ENCODE results near the gene ZC3H18. TPM values are rescaled to one million over a fixed set of nuclear protein-coding genes. Genes with fewer than 3 reads are reported as not detected.

Gene ZC3H18
- polyA plus RNA-seq, 1 donor from 2014 or later: 12.8 TPM

- Histone ChIP-seq H3K4me2 (ENCODE audit: low read length) (no peak overlapping the region), H3K27ac (ENCODE audit: low read length) (no peak overlapping the region), H3K79me2 (replicated peaks; ENCODE audit: insufficient read depth, low read length) (no peaks in the 10 kb centered on the region), H3K36me3 (ENCODE audit: insufficient read depth, low read length) (no peaks in the 10 kb centered on the region), H3K27me3 (ENCODE audit: insufficient read depth, low read depth, low read length) (no peaks in the 10 kb centered on the region), H3K9me3 (ENCODE audit: low read length) (no peaks in the 10 kb centered on the region), H4K20me1 (ENCODE audit: insufficient read depth) (no peaks in the 10 kb centered on the region), H3K4me3 (ENCODE audit: low read length) (no peak overlapping the region), H2AFZ (ENCODE audit: low read depth, low read length) (no peak overlapping the region), H3K9me2 (ENCODE audit: insufficient read depth, low read length) (no peaks in the 10 kb centered on the region), H3K9ac (ENCODE audit: low read length) (no peak overlapping the region), H3F3A (ENCODE audit: insufficient read depth, low read length, poor library complexity, severe bottlenecking) (no peaks in the 10 kb centered on the region)
- TF ChIP-seq TAF1 (IDR thresholded peaks at IDR 0.05; ENCODE audit: low read depth): no peak
- no peak for TF ChIP-seq REST (IDR thresholded peaks at IDR 0.05; ENCODE audit: borderline replicate concordance)
- TF ChIP-seq CTCF (IDR thresholded peaks at IDR 0.05; ENCODE audit: poor library complexity, severe bottlenecking): no peak
- no peak for TF ChIP-seq POLR2AphosphoS5 (IDR thresholded peaks at IDR 0.05)
- no peak for TF ChIP-seq SMC3 (conservative IDR thresholded peaks at IDR 0.05; ENCODE audit: poor library complexity)
- no peak for TF ChIP-seq EZH2 (IDR thresholded peaks at IDR 0.05; ENCODE audit: borderline replicate concordance, insufficient read depth, low read length, poor library complexity, severe bottlenecking)
- TF ChIP-seq EP300 (conservative IDR thresholded peaks at IDR 0.05; ENCODE audit: poor library complexity, severe bottlenecking): no peak
- no peak for TF ChIP-seq RAD21 (conservative IDR thresholded peaks at IDR 0.05)
- no peak for TF ChIP-seq MXI1 (conservative IDR thresholded peaks at IDR 0.05; ENCODE audit: poor library complexity, severe bottlenecking)
Observed at GRCh38 chr16:88536971-88537751, 33.0 kb upstream of the ZC3H18 start.

GRCh38 chr16:88537859-88538258, 32.3 kb upstream of the ZC3H18 start:
- H3K9me2 ChIP-seq (ENCODE audit: insufficient read depth, low read length): no peaks in the 10 kb centered on the region
- H2AFZ ChIP-seq (ENCODE audit: low read depth, low read length): no peak overlapping the region
- H3K36me3 ChIP-seq (ENCODE audit: insufficient read depth, low read length): no peaks in the 10 kb centered on the region
- H3K9ac ChIP-seq (ENCODE audit: low read length): no peak overlapping the region
- no peaks in the 10 kb centered on the region for H3F3A ChIP-seq (ENCODE audit: insufficient read depth, low read length, poor library complexity, severe bottlenecking)
- no peak overlapping the region for H3K27ac ChIP-seq (ENCODE audit: low read length)
- TF ChIP-seq SMC3 (conservative IDR thresholded peaks at IDR 0.05; ENCODE audit: poor library complexity): no peak
- TF ChIP-seq POLR2AphosphoS5 (IDR thresholded peaks at IDR 0.05): no peak
- TF ChIP-seq EZH2 (IDR thresholded peaks at IDR 0.05; ENCODE audit: borderline replicate concordance, insufficient read depth, low read length, poor library complexity, severe bottlenecking): no peak
- TF ChIP-seq CTCF (IDR thresholded peaks at IDR 0.05; ENCODE audit: poor library complexity, severe bottlenecking): no peak
- TF ChIP-seq TAF1 (IDR thresholded peaks at IDR 0.05; ENCODE audit: low read depth): no peak
- H3K79me2 ChIP-seq (replicated peaks; ENCODE audit: insufficient read depth, low read length): no peaks in the 10 kb centered on the region
- no peaks in the 10 kb centered on the region for H3K9me3 ChIP-seq (ENCODE audit: low read length)
- no peaks in the 10 kb centered on the region for H3K27me3 ChIP-seq (ENCODE audit: insufficient read depth, low read depth, low read length)
- H3K4me2 ChIP-seq (ENCODE audit: low read length): no peak overlapping the region
- no peak overlapping the region for H3K4me3 ChIP-seq (ENCODE audit: low read length)
- H4K20me1 ChIP-seq (ENCODE audit: insufficient read depth): no peaks in the 10 kb centered on the region
